Measurements from ENCODE around the gene NHERF2. TPM values are rescaled to one million over a fixed set of nuclear protein-coding genes. Genes with fewer than 3 reads are reported as not detected.

NHERF2 gene
- total and polyA plus RNA-seq, 11 donors: 124 to 496 (median 227) TPM

- intact Hi-C loops (cut with DNase I): no loop called here
- H3K4me3 ChIP-seq: no peak overlapping the region
- TF ChIP-seq CTCF (IDR thresholded peaks at IDR 0.05): no peak
- no peak for TF ChIP-seq POLR2A (IDR thresholded peaks at IDR 0.05)
- no peak overlapping the region for H3K27ac ChIP-seq
- DNase-seq: no peak
- H3K36me3 ChIP-seq: peaks cover 0 to 94% (median 89%) of the 10 kb centered on the region in 9 donors
- peak in 3 of 4 donors; percentile 3 to 16 (median 16) for ATAC-seq
- 81 to 85% (median 82%) methylated on average over 18 to 34 of the region's 34 CpGs for WGBS, 4 donors
- no peaks in the 10 kb centered on the region for H3K4me1 ChIP-seq
- no peaks in the 10 kb centered on the region for H3K27me3 ChIP-seq
- H3K9me3 ChIP-seq: no peaks in the 10 kb centered on the region
Observed at GRCh38 chr16:2071454-2072202, 44.9 kb downstream of the NHERF2 start.

GRCh38 chr16:2072926-2073325, 46.2 kb downstream of the NHERF2 start:
- H3K36me3 ChIP-seq: peaks cover 0 to 95% (median 90%) of the 10 kb centered on the region in 9 donors
- intact Hi-C loops (cut with DNase I): no loop called here
- WGBS, 4 donors: 83 to 91% (median 86%) methylated on average over 7 to 8 of the region's 8 CpGs

GRCh38 chr16:2074071-2074470, 47.4 kb downstream of the NHERF2 start:
- intact Hi-C loops (cut with DNase I): no loop called here
- H3K36me3 ChIP-seq: peaks cover 0 to 95% (median 84%) of the 10 kb centered on the region in 9 donors
- H3K27me3 ChIP-seq: no peaks in the 10 kb centered on the region

More at GRCh38 chr16:2072926-2073325, 46.2 kb downstream of the NHERF2 start:
- Histone ChIP-seq H3K27ac (peak overlapping the region in 1 of 12 donors; percentile 47), H3K4me3 (no peak overlapping the region), H3K9me3 (no peaks in the 10 kb centered on the region), H3K27me3 (no peaks in the 10 kb centered on the region), H3K4me1 (no peaks in the 10 kb centered on the region)
- ATAC-seq: no peak
- DNase-seq: no peak
- TF ChIP-seq CTCF (IDR thresholded peaks at IDR 0.05) (no peak), POLR2A (IDR thresholded peaks at IDR 0.05) (no peak)

More at GRCh38 chr16:2074071-2074470, 47.4 kb downstream of the NHERF2 start:
- H3K9me3 ChIP-seq: no peaks in the 10 kb centered on the region
- no peak for ATAC-seq
- TF ChIP-seq POLR2A (IDR thresholded peaks at IDR 0.05) (no peak), CTCF (IDR thresholded peaks at IDR 0.05) (no peak)
- H3K4me3 ChIP-seq: no peak overlapping the region
- H3K27ac ChIP-seq: no peak overlapping the region
- no peaks in the 10 kb centered on the region for H3K4me1 ChIP-seq
- no peak for DNase-seq
- 91 to 96% (median 96%) methylated on average over 9 to 20 of the region's 20 CpGs for WGBS, 4 donors
